ENCODE measurements around the gene PDS5B.
"Not testable (repeated sequence)": the region's sequence is repeated elsewhere in the genome, so short reads cannot be mapped to it uniquely, and the experiment has no call there.

The PDS5B gene

DNA sequence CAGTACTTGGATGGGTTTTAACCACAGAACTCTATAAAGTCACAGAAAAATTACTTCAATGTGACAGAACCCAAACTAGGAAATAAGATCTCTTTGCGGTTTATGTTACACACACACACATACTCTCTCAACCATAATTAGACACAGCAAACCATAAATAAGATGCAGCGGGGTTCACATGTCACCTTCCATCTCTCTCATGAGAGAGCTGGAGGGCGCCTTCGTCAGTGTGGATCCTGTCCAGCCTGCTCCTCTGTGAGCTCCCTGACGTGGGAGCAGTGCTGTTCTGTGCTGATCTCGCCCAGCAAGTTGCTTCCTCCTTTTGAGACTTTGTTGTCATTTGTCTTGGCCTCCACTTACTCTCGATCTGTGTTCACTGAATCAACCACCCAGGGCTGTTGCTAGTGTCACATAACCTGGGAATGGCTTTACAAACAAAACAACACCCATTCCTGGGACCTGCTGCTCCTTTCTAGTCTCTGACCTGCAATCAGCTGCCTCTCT is 225.1 kb downstream of the PDS5B start:
- DNase-seq = no peak

DNA sequence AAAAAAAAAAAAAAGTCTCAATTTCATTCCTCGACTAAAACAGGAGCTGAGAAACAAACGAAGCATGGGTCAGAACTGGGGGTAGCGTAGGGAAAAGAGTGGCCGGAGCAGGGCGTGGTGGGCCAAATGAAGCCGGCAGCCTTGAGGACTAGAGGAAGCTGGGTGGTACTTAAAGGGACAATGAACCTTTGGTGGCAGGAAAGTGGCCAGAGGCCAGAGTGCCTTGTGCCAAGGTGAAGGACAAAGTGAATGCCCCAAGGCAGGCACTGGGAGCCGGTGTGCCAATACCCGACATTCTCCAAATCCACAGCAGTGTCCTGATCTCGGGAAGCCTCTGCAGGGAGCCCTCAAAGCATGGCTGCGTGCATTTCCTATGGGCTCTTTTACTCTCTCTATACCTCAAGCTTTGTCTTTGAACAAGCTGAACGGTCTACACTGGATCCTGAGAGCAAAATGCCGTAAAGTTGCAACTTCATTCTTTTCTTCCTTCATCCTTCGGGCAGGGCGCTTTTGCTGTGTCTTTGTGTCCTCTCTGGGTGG is 235.0 kb downstream of the PDS5B start:
- DNase-seq = no peak

GRCh38 chr13:32822771-32823170 is 236.5 kb downstream of the PDS5B start:
- DNase-seq = no peak

GRCh38 chr13:32823597-32823996 is 237.3 kb downstream of the PDS5B start:
- no peak for DNase-seq

DNA sequence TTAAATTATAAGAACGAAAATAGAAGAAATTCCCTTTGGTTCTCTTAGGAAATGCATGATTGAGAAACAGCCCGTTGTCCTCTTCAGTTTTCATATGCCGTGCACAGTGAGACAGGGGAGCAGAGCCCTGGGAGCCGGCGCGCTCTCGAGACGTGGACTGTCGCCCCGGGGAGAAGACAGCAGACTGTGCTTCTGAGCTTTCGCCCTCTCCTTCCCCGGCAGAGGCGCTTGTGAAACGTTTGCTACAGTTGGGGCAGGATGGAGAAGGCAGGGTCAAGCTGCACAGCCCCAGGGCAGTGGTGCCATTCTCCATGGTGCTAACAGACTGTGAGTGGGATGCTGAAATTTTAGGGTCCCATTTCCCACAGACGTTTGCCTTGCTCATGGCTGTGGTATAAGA is 237.8 kb downstream of the PDS5B start:
- no peak for DNase-seq

- no peak for DNase-seq
Measured at GRCh38 chr13:32824675-32825074, 238.4 kb downstream of the PDS5B start.

- no peak for DNase-seq
Measured at GRCh38 chr13:32825481-32825880, 239.2 kb downstream of the PDS5B start.

GRCh38 chr13:32826372-32826771 is 240.1 kb downstream of the PDS5B start:
- not testable (repeated sequence) for DNase-seq

Data from SHP77 (cell line).